B cell (primary cell): Measurements from ENCODE around the gene MLNR. TPM values are rescaled to one million over a fixed set of nuclear protein-coding genes. Genes with fewer than 3 reads are reported as not detected.

Experiments used
- ATAC-seq: fragments of 200-7000 bp; cut with Tn5 transposase; one replicate; pipeline ENCODE4 v1.10.0; 2021; ENCODE audit warnings: low read depth, mild to moderate bottlenecking, moderate number of reproducible peaks, moderate library complexity
- CTCF ChIA-PET: fragments of 350-600 bp; sonication (Branson Sonifier 250); formaldehyde crosslinking; loops from one replicate; lab custom pipeline; 2021; ENCODE audit warnings: antibody characterized with exemption, inconsistent platforms; lab: Charles Lee
- POLR2A ChIA-PET: fragments of 350-600 bp; sonication (Branson Sonifier 250); formaldehyde crosslinking; loops from one replicate; lab custom pipeline; 2021; ENCODE audit warnings: antibody characterized with exemption; lab: Charles Lee
- DNase-seq: peaks from one replicate; pipeline ENCODE4 v3.0.0; 2013
- H2AFZ ChIP-seq: 2 replicates; pipeline ENCODE4 v1.6.1; 2012; ENCODE audit warnings: mild to moderate bottlenecking, low read depth, low read length; ENCODE audit not compliant: insufficient read depth, poor library complexity, severe bottlenecking
- H3K27ac ChIP-seq, 2 donors: 1 replicate in 1 of 2; 2 replicates in 1 of 2; pipeline ENCODE4 v1.5.1; 2012 to 2013; ENCODE audit warnings: low read length in 2 of 2, mild to moderate bottlenecking in 2 of 2, moderate library complexity in 1 of 2
- H3K27me3 ChIP-seq, 4 experiments: fragments of 200-600 bp in 1 of 4; sonication (generic) in 1 of 4; replicated peaks in 1 of 4; 1 replicate in 2 of 4; 2 replicates in 2 of 4; pipeline versions ENCODE4 v1.6.1 to v1.7.0; 2013 to 2016; ENCODE audit warnings: low read length in 3 of 4, mild to moderate bottlenecking in 2 of 4, mixed read lengths in 1 of 4, moderate library complexity in 1 of 4; ENCODE audit not compliant: insufficient read depth in 4 of 4, control insufficient read depth in 3 of 4; ENCODE audit errors: control extremely low read depth in 1 of 4
- H3K36me3 ChIP-seq, 2 experiments: replicated peaks in 1 of 2; 1 replicate in 1 of 2; 2 replicates in 1 of 2; pipeline versions ENCODE4 v1.6.1 to v1.7.1; 2013; ENCODE audit warnings: low read length in 1 of 2; ENCODE audit not compliant: insufficient read depth in 2 of 2, control insufficient read depth in 1 of 2; ENCODE audit errors: control extremely low read depth in 1 of 2, extremely low read depth in 1 of 2
- H3K4me1 ChIP-seq, 2 donors: fragments of 200-600 bp in 1 of 2; sonication (generic) in 1 of 2; 1 replicate in 1 of 2; 2 replicates in 1 of 2; pipeline versions ENCODE4 v1.5.1 to v1.6.1; 2013 to 2017; ENCODE audit warnings: low read length in 2 of 2; ENCODE audit not compliant: control insufficient read depth in 2 of 2, insufficient read depth in 2 of 2
- H3K4me2 ChIP-seq: replicated peaks from 2 replicates; pipeline ENCODE3; 2012; ENCODE audit warnings: mild to moderate bottlenecking, low read depth, low read length; ENCODE audit not compliant: poor library complexity, severe bottlenecking
- H3K4me3 ChIP-seq, 5 experiments: fragments of 200-600 bp in 1 of 5; sonication (generic) in 1 of 5; 1 replicate in 3 of 5; 2 replicates in 2 of 5; pipeline versions ENCODE4 v1.5.1 to v1.7.0; 2011 to 2016; ENCODE audit warnings: low read length in 4 of 5, mild to moderate bottlenecking in 4 of 5, low read depth in 2 of 5, control low read depth in 1 of 5, moderate library complexity in 1 of 5; ENCODE audit not compliant: insufficient read depth in 1 of 5; ENCODE audit errors: control extremely low read depth in 1 of 5, extremely low read depth in 1 of 5
- H3K79me2 ChIP-seq: fragments of 200-600 bp; sonication (generic); one replicate; pipeline ENCODE4 v1.6.0; 2016; ENCODE audit warnings: low read length; ENCODE audit not compliant: control insufficient read depth, insufficient read depth
- H3K9ac ChIP-seq: fragments of 200-600 bp; sonication (generic); 2 replicates; pipeline ENCODE4 v1.6.1; 2017; ENCODE audit warnings: mild to moderate bottlenecking, low read length, moderate library complexity
- H3K9me3 ChIP-seq, 3 donors: one replicate each; pipeline versions ENCODE4 v1.6.1 to v1.7.1; 2013; ENCODE audit warnings: low read length in 2 of 3; ENCODE audit not compliant: control insufficient read depth in 2 of 3, insufficient read depth in 1 of 3; ENCODE audit errors: control extremely low read depth in 1 of 3
- H4K20me1 ChIP-seq: 2 replicates; pipeline ENCODE4 v1.6.0; 2012; ENCODE audit warnings: mild to moderate bottlenecking, low read length; ENCODE audit not compliant: insufficient read depth, control insufficient read depth, poor library complexity, severe bottlenecking
- H3K27ac Mint-ChIP-seq: one replicate; pipeline ENCODE4 v1.8.0; 2021; ENCODE audit warnings: mixed read lengths
- H3K27me3 Mint-ChIP-seq: one replicate; pipeline ENCODE4 v1.8.0; 2021; ENCODE audit warnings: mixed read lengths
- H3K4me1 Mint-ChIP-seq: one replicate; pipeline ENCODE4 v1.8.0; 2021; ENCODE audit warnings: mixed read lengths
- H3K4me3 Mint-ChIP-seq: one replicate; pipeline ENCODE4 v1.8.0; 2021; ENCODE audit warnings: mixed read lengths
- H3K9me3 Mint-ChIP-seq: one replicate; pipeline ENCODE4 v1.8.0; 2022; ENCODE audit warnings: mixed read lengths; ENCODE audit not compliant: insufficient read depth
- EZH2 ChIP-seq: IDR thresholded peaks from 2 replicates; pipeline ENCODE4 v1.6.1; 2012; ENCODE audit warnings: borderline replicate concordance, low read depth, mild to moderate bottlenecking, moderate library complexity, low read length; ENCODE audit not compliant: insufficient read depth, poor library complexity, severe bottlenecking
- WGBS: methylation state at CpG from one replicate; pipeline ENCODE4 v1.1.5; 2013; ENCODE audit warnings: missing lambda C conversion rate; ENCODE audit not compliant: insufficient coverage; 5-methylcytosine and 5-hydroxymethylcytosine counted together
- intact Hi-C: fragments of 100-400 bp; cut with micrococcal nuclease; formaldehyde crosslinking; loops from one replicate; pipeline ENCODE4 v1.10.0; 2022
- polyA plus RNA-seq: library from polyadenylated mRNA; depleted of rRNA; stranded (reverse); fragments of >200 nt; gene quantifications from 2 replicates; pipeline ENCODE4 v1.2.3, GENCODE V29; 2012
- total RNA-seq, 2 donors: library from RNA; stranded (reverse); fragments of 120-200 nt in 1 of 2; gene quantifications; 1 replicate in 1 of 2; 2 replicates in 1 of 2; pipeline versions ENCODE4 v1.2.3 to v1.2.4, GENCODE V29; 2013 to 2022
- TF ChIP-seq, protein P1 (sequence below): fragments of 200-600 bp; IDR thresholded peaks from one replicate; pipeline ENCODE4 v1.8.0; 2022; ENCODE audit warnings: antibody characterized with exemption, mild to moderate bottlenecking

Gene MLNR
- total and polyA plus RNA-seq, 2 donors (not counting 1 experiment from before 2014, with no cell fraction given) = not detected

DNA sequence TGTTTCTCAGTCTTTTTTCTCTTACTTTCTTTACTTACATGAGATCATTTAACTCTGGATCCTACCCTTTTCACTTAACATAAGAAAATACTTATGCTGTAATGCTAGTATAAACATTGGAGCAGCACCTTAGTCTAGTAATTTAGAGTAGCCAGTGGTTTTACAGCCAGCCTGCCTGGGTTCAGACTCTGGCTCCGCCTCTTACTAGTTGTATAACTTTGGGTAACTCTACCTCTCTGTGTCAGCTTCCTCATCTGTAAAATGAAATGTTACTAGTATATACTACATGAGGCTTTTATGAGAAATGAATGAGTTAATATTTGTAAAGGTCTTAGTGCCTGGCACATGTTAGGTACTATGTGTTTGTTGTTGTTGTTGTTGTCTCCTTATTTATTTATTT is 33.2 kb downstream of the MLNR start:
- Mint-ChIP-seq H3K9me3 (no peaks in the 10 kb centered on the region), H3K4me3 (no peak overlapping the region), H3K27me3 (no peaks in the 10 kb centered on the region), H3K27ac (no peak overlapping the region), H3K4me1 (peaks cover 25% of the 10 kb centered on the region)
- no peak overlapping the region for H3K27ac ChIP-seq
- ATAC-seq (no peak), DNase-seq (no peak)
- intact Hi-C loops = no loop called here
- H3K36me3 ChIP-seq = peaks cover 2 to 19% of the 10 kb centered on the region in 2 experiments
- H2AFZ ChIP-seq = no peak overlapping the region
- no peaks in the 10 kb centered on the region for H3K27me3 ChIP-seq
- CTCF ChIA-PET = no interaction called here
- H3K4me1 ChIP-seq = peaks cover 5 to 7% of the 10 kb centered on the region in 2 donors
- H3K4me3 ChIP-seq = no peak overlapping the region
- H4K20me1 ChIP-seq = no peaks in the 10 kb centered on the region
- peaks cover 4% of the 10 kb centered on the region for H3K79me2 ChIP-seq
- no peak overlapping the region for H3K4me2 ChIP-seq
- no peak for TF ChIP-seq EZH2
- TF ChIP-seq, protein P1, sequence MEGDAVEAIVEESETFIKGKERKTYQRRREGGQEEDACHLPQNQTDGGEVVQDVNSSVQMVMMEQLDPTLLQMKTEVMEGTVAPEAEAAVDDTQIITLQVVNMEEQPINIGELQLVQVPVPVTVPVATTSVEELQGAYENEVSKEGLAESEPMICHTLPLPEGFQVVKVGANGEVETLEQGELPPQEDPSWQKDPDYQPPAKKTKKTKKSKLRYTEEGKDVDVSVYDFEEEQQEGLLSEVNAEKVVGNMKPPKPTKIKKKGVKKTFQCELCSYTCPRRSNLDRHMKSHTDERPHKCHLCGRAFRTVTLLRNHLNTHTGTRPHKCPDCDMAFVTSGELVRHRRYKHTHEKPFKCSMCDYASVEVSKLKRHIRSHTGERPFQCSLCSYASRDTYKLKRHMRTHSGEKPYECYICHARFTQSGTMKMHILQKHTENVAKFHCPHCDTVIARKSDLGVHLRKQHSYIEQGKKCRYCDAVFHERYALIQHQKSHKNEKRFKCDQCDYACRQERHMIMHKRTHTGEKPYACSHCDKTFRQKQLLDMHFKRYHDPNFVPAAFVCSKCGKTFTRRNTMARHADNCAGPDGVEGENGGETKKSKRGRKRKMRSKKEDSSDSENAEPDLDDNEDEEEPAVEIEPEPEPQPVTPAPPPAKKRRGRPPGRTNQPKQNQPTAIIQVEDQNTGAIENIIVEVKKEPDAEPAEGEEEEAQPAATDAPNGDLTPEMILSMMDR = no peak
- H3K9ac ChIP-seq = no peak overlapping the region
- no CpG with 5 or more reads among the region's 1 CpG for WGBS
- POLR2A ChIA-PET = no interaction called here
- H3K9me3 ChIP-seq = no peaks in the 10 kb centered on the region

DNA sequence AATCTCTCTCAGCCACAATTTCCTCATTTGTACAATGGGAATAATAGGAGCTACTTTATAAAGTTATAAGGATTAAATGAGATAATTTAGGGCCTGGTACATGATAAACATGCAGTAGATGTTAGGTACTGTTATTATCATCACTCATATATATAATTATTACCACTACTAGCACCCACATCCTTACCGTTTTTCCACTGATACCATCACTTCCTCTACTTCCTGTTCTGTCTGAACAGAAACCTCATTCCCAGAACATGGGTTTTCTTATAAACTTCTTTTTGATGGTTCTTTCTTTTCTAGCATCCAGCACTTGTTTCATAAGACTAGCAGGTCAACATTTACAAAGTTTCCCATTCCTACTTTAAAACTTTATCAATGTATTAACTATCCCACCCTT is 33.9 kb downstream of the MLNR start:
- intact Hi-C loops = no loop called here
- DNase-seq (no peak), ATAC-seq (no peak)
- 0% methylated on average over 1 of the region's 1 CpG for WGBS
- Mint-ChIP-seq H3K9me3 (no peaks in the 10 kb centered on the region), H3K4me1 (peaks cover 22% of the 10 kb centered on the region), H3K4me3 (no peak overlapping the region), H3K27me3 (no peaks in the 10 kb centered on the region), H3K27ac (no peak overlapping the region)
- Histone ChIP-seq H3K4me2 (no peak overlapping the region), H3K4me3 (no peak overlapping the region), H3K36me3 (peaks cover 2 to 19% of the 10 kb centered on the region in 2 experiments), H3K27ac (no peak overlapping the region), H3K79me2 (peaks cover 4% of the 10 kb centered on the region), H3K4me1 (peaks cover 0 to 7% of the 10 kb centered on the region in 2 donors), H3K9me3 (no peaks in the 10 kb centered on the region), H3K27me3 (no peaks in the 10 kb centered on the region), H4K20me1 (no peaks in the 10 kb centered on the region), H3K9ac (no peak overlapping the region), H2AFZ (no peak overlapping the region)
- POLR2A ChIA-PET = no interaction called here
- TF ChIP-seq, protein P1 = no peak
- no peak for TF ChIP-seq EZH2
- CTCF ChIA-PET = no interaction called here
